ENCODE measurements around the gene SLC1A1. TPM values are rescaled to one million over a fixed set of nuclear protein-coding genes. Genes with fewer than 3 reads are reported as not detected.
A peak's percentile ranks its signal among the peaks of the same experiment; 100 is the strongest.

Gene SLC1A1
- total RNA-seq, 5 donors from 2014 or later (not counting 1 experiment from before 2014, with no cell fraction given): 0.26 to 0.46 (median 0.38) TPM; not detected in 2

GRCh38 chr9:4494332-4494731 is 4.1 kb downstream of the SLC1A1 start:
- no peaks in the 10 kb centered on the region for H3K36me3 ChIP-seq (ENCODE audit: control insufficient read depth in 2 of 2, extremely low read depth in 1 of 2, insufficient read depth in 1 of 2, low read length in 1 of 2)
- H3K9me3 Mint-ChIP-seq: no peaks in the 10 kb centered on the region
- ChIA-PET CTCF (no interaction called here), POLR2A (no interaction called here)
- H3K4me3 Mint-ChIP-seq: no peak overlapping the region
- H3K27ac Mint-ChIP-seq: no peak overlapping the region
- peaks cover 2 to 21% of the 10 kb centered on the region in 2 experiments for H3K4me1 ChIP-seq (ENCODE audit: control insufficient read depth in 1 of 2, extremely low read depth in 1 of 2, insufficient read depth in 2 of 2, low read length in 2 of 2)
- H3K27me3 Mint-ChIP-seq: peaks cover 44 to 52% of the 10 kb centered on the region in 2 donors
- no peak overlapping the region for H3K4me3 ChIP-seq (ENCODE audit: control insufficient read depth in 1 of 2, extremely low read depth in 1 of 2, low read length in 1 of 2)
- no peaks in the 10 kb centered on the region for H3K9me3 ChIP-seq
- no CpG with 5 or more reads among the region's 2 CpGs for WGBS (ENCODE audit: insufficient coverage)
- no peak for ATAC-seq (replicated peaks in 1 of 4)
- H3K36me3 Mint-ChIP-seq: no peaks in the 10 kb centered on the region
- H3K27ac ChIP-seq (ENCODE audit: low read length): no peak overlapping the region
- H3K27me3 ChIP-seq (replicated peaks in 1 of 2; ENCODE audit: control insufficient read depth in 2 of 2, extremely low read depth in 1 of 2, insufficient read depth in 2 of 2, low read length in 1 of 2): peaks cover 11 to 49% of the 10 kb centered on the region in 2 experiments
- DNase-seq: no peak
- peaks cover 17 to 20% (median 20%) of the 10 kb centered on the region in 3 donors for H3K4me1 Mint-ChIP-seq

- Histone ChIP-seq H3K4me1 (ENCODE audit: control insufficient read depth in 1 of 2, extremely low read depth in 1 of 2, insufficient read depth in 2 of 2, low read length in 2 of 2) (peaks cover 2 to 18% of the 10 kb centered on the region in 2 experiments), H3K9me3 (no peaks in the 10 kb centered on the region), H3K4me3 (ENCODE audit: control insufficient read depth in 1 of 2, extremely low read depth in 1 of 2, low read length in 1 of 2) (no peak overlapping the region), H3K27ac (ENCODE audit: low read length) (no peak overlapping the region), H3K36me3 (ENCODE audit: control insufficient read depth in 2 of 2, extremely low read depth in 1 of 2, insufficient read depth in 1 of 2, low read length in 1 of 2) (no peaks in the 10 kb centered on the region), H3K27me3 (replicated peaks in 1 of 2; ENCODE audit: control insufficient read depth in 2 of 2, extremely low read depth in 1 of 2, insufficient read depth in 2 of 2, low read length in 1 of 2) (peaks cover 11 to 45% of the 10 kb centered on the region in 2 experiments)
- no peak for ATAC-seq (replicated peaks in 1 of 4)
- no peak overlapping the region for H3K4me3 Mint-ChIP-seq
- WGBS (ENCODE audit: insufficient coverage): 90% methylated on average over 7 of the region's 7 CpGs
- DNase-seq: no peak
- POLR2A ChIA-PET: no interaction called here
- H3K9me3 Mint-ChIP-seq: no peaks in the 10 kb centered on the region
- no peak overlapping the region for H3K27ac Mint-ChIP-seq
- peaks cover 42 to 48% of the 10 kb centered on the region in 2 donors for H3K27me3 Mint-ChIP-seq
- CTCF ChIA-PET: no interaction called here
- H3K36me3 Mint-ChIP-seq: no peaks in the 10 kb centered on the region
- H3K4me1 Mint-ChIP-seq: peaks cover 13 to 17% (median 15%) of the 10 kb centered on the region in 3 donors
These were observed 4.5 kb downstream of the SLC1A1 start for GRCh38 chr9:4494806-4495205.

GRCh38 chr9:4495537-4495936 is 5.3 kb downstream of the SLC1A1 start:
- no peak for ATAC-seq (replicated peaks in 1 of 4)
- DNase-seq: no peak
- Histone ChIP-seq H3K4me1 (ENCODE audit: control insufficient read depth in 1 of 2, extremely low read depth in 1 of 2, insufficient read depth in 2 of 2, low read length in 2 of 2) (peaks cover 2 to 13% of the 10 kb centered on the region in 2 experiments), H3K9me3 (no peaks in the 10 kb centered on the region), H3K27ac (ENCODE audit: low read length) (no peak overlapping the region), H3K27me3 (replicated peaks in 1 of 2; ENCODE audit: control insufficient read depth in 2 of 2, extremely low read depth in 1 of 2, insufficient read depth in 2 of 2, low read length in 1 of 2) (peaks cover 11 to 40% of the 10 kb centered on the region in 2 experiments), H3K4me3 (ENCODE audit: control insufficient read depth in 1 of 2, extremely low read depth in 1 of 2, low read length in 1 of 2) (no peak overlapping the region), H3K36me3 (ENCODE audit: control insufficient read depth in 2 of 2, extremely low read depth in 1 of 2, insufficient read depth in 1 of 2, low read length in 1 of 2) (no peaks in the 10 kb centered on the region)
- Mint-ChIP-seq H3K36me3 (no peaks in the 10 kb centered on the region), H3K27me3 (peaks cover 42 to 46% of the 10 kb centered on the region in 2 donors), H3K27ac (no peak overlapping the region), H3K4me1 (peaks cover 12 to 15% (median 14%) of the 10 kb centered on the region in 3 donors), H3K9me3 (no peaks in the 10 kb centered on the region), H3K4me3 (no peak overlapping the region)
- ChIA-PET POLR2A (no interaction called here), CTCF (no interaction called here)
- 75% methylated on average over 4 of the region's 4 CpGs for WGBS (ENCODE audit: insufficient coverage)

GRCh38 chr9:4496497-4496896 is 6.2 kb downstream of the SLC1A1 start:
- ChIA-PET CTCF (no interaction called here), POLR2A (no interaction called here)
- Histone ChIP-seq H3K4me1 (ENCODE audit: control insufficient read depth in 1 of 2, extremely low read depth in 1 of 2, insufficient read depth in 2 of 2, low read length in 2 of 2) (peaks cover 0 to 4% of the 10 kb centered on the region in 2 experiments), H3K9me3 (no peaks in the 10 kb centered on the region), H3K36me3 (ENCODE audit: control insufficient read depth in 2 of 2, extremely low read depth in 1 of 2, insufficient read depth in 1 of 2, low read length in 1 of 2) (no peaks in the 10 kb centered on the region), H3K27me3 (replicated peaks in 1 of 2; ENCODE audit: control insufficient read depth in 2 of 2, extremely low read depth in 1 of 2, insufficient read depth in 2 of 2, low read length in 1 of 2) (peaks cover 9 to 34% of the 10 kb centered on the region in 2 experiments), H3K27ac (ENCODE audit: low read length) (no peak overlapping the region), H3K4me3 (ENCODE audit: control insufficient read depth in 1 of 2, extremely low read depth in 1 of 2, low read length in 1 of 2) (no peak overlapping the region)
- Mint-ChIP-seq H3K4me1 (peaks cover 4 to 8% (median 6%) of the 10 kb centered on the region in 3 donors), H3K9me3 (no peaks in the 10 kb centered on the region), H3K27ac (no peak overlapping the region), H3K4me3 (no peak overlapping the region), H3K27me3 (peaks cover 39 to 41% of the 10 kb centered on the region in 2 donors), H3K36me3 (no peaks in the 10 kb centered on the region)
- no CpG with 5 or more reads among the region's 2 CpGs for WGBS (ENCODE audit: insufficient coverage)
- DNase-seq (no peak), ATAC-seq (replicated peaks in 1 of 4) (no peak)

GRCh38 chr9:4497395-4497794 is 7.1 kb downstream of the SLC1A1 start:
- ChIA-PET CTCF (no interaction called here), POLR2A (no interaction called here)
- H3K36me3 ChIP-seq (ENCODE audit: control insufficient read depth in 2 of 2, extremely low read depth in 1 of 2, insufficient read depth in 1 of 2, low read length in 1 of 2): no peaks in the 10 kb centered on the region
- peak overlapping the region in 1 of 2 donors; percentile 24 for H3K27ac Mint-ChIP-seq
- peaks cover 4 to 25% of the 10 kb centered on the region in 2 experiments for H3K27me3 ChIP-seq (replicated peaks in 1 of 2; ENCODE audit: control insufficient read depth in 2 of 2, extremely low read depth in 1 of 2, insufficient read depth in 2 of 2, low read length in 1 of 2)
- H3K9me3 ChIP-seq: no peaks in the 10 kb centered on the region
- ATAC-seq (replicated peaks in 1 of 4) (no peak), DNase-seq (no peak)
- no CpG with 5 or more reads among the region's 1 CpG for WGBS (ENCODE audit: insufficient coverage)
- H3K4me1 ChIP-seq (ENCODE audit: control insufficient read depth in 1 of 2, extremely low read depth in 1 of 2, insufficient read depth in 2 of 2, low read length in 2 of 2): no peaks in the 10 kb centered on the region
- no peaks in the 10 kb centered on the region for H3K9me3 Mint-ChIP-seq
- no peak overlapping the region for H3K4me3 Mint-ChIP-seq
- no peaks in the 10 kb centered on the region for H3K36me3 Mint-ChIP-seq
- H3K27me3 Mint-ChIP-seq: peaks cover 30 to 32% of the 10 kb centered on the region in 2 donors
- no peak overlapping the region for H3K27ac ChIP-seq (ENCODE audit: low read length)
- H3K4me3 ChIP-seq (ENCODE audit: control insufficient read depth in 1 of 2, extremely low read depth in 1 of 2, low read length in 1 of 2): no peak overlapping the region
- no peaks in the 10 kb centered on the region for H3K4me1 Mint-ChIP-seq

GRCh38 chr9:4497855-4498254 is 7.6 kb downstream of the SLC1A1 start:
- Histone ChIP-seq H3K27me3 (replicated peaks in 1 of 2; ENCODE audit: control insufficient read depth in 2 of 2, extremely low read depth in 1 of 2, insufficient read depth in 2 of 2, low read length in 1 of 2) (peaks cover 1 to 22% of the 10 kb centered on the region in 2 experiments), H3K9me3 (no peaks in the 10 kb centered on the region), H3K27ac (ENCODE audit: low read length) (no peak overlapping the region), H3K4me1 (ENCODE audit: control insufficient read depth in 1 of 2, extremely low read depth in 1 of 2, insufficient read depth in 2 of 2, low read length in 2 of 2) (no peaks in the 10 kb centered on the region), H3K4me3 (ENCODE audit: control insufficient read depth in 1 of 2, extremely low read depth in 1 of 2, low read length in 1 of 2) (no peak overlapping the region), H3K36me3 (ENCODE audit: control insufficient read depth in 2 of 2, extremely low read depth in 1 of 2, insufficient read depth in 1 of 2, low read length in 1 of 2) (no peaks in the 10 kb centered on the region)
- Mint-ChIP-seq H3K27me3 (peaks cover 27 to 29% of the 10 kb centered on the region in 2 donors), H3K27ac (no peak overlapping the region), H3K9me3 (no peaks in the 10 kb centered on the region), H3K4me1 (no peaks in the 10 kb centered on the region), H3K4me3 (no peak overlapping the region), H3K36me3 (no peaks in the 10 kb centered on the region)
- DNase-seq (no peak), ATAC-seq (replicated peaks in 1 of 4) (no peak)
- WGBS (ENCODE audit: insufficient coverage): no CpG with 5 or more reads among the region's 1 CpG
- POLR2A ChIA-PET: no interaction called here
- CTCF ChIA-PET: no interaction called here

GRCh38 chr9:4499917-4500316 is 9.6 kb downstream of the SLC1A1 start:
- no peak overlapping the region for H3K27ac Mint-ChIP-seq
- CTCF ChIA-PET: interaction anchor here in 1 of 2 donors (0.6 kb wide), 1 partner anchor 39 kb away, joined by 3 read pairs; no protein-coding TSS in a partner anchor
- DNase-seq (no peak), ATAC-seq (replicated peaks in 1 of 4) (no peak)
- H3K36me3 ChIP-seq (ENCODE audit: control insufficient read depth in 2 of 2, extremely low read depth in 1 of 2, insufficient read depth in 1 of 2, low read length in 1 of 2): no peaks in the 10 kb centered on the region
- H3K4me3 ChIP-seq (ENCODE audit: control insufficient read depth in 1 of 2, extremely low read depth in 1 of 2, low read length in 1 of 2): no peak overlapping the region
- H3K9me3 ChIP-seq: no peaks in the 10 kb centered on the region
- H3K4me1 ChIP-seq (ENCODE audit: control insufficient read depth in 1 of 2, extremely low read depth in 1 of 2, insufficient read depth in 2 of 2, low read length in 2 of 2): no peaks in the 10 kb centered on the region
- no peaks in the 10 kb centered on the region for H3K4me1 Mint-ChIP-seq
- peaks cover 14 to 19% of the 10 kb centered on the region in 2 donors for H3K27me3 Mint-ChIP-seq
- WGBS (ENCODE audit: insufficient coverage): 93% methylated on average over 5 of the region's 7 CpGs
- no peaks in the 10 kb centered on the region for H3K9me3 Mint-ChIP-seq
- no peak overlapping the region for H3K4me3 Mint-ChIP-seq
- POLR2A ChIA-PET: no interaction called here
- H3K36me3 Mint-ChIP-seq: no peaks in the 10 kb centered on the region
- no peak overlapping the region for H3K27ac ChIP-seq (ENCODE audit: low read length)
- peaks cover 0 to 21% of the 10 kb centered on the region in 2 experiments for H3K27me3 ChIP-seq (replicated peaks in 1 of 2; ENCODE audit: control insufficient read depth in 2 of 2, extremely low read depth in 1 of 2, insufficient read depth in 2 of 2, low read length in 1 of 2)
